AG04450 (cell line): ENCODE results near the gene MTR. TPM values are rescaled to one million over a fixed set of nuclear protein-coding genes. Genes with fewer than 3 reads are reported as not detected.

Experiments
- CTCF ChIA-PET: fragments of 300-600, 350-600 bp; formaldehyde crosslinking; extraction: SDS; loops from one replicate; lab custom pipeline; 2022; ENCODE audit warnings: antibody characterized with exemption, inconsistent platforms; lab: Charles Lee
- POLR2A ChIA-PET: fragments of 350-600 bp; formaldehyde crosslinking; extraction: SDS; loops from one replicate; lab custom pipeline; 2021; ENCODE audit warnings: antibody characterized with exemption, inconsistent platforms; lab: Yijun Ruan, JAX
- DNase-seq: peaks from one replicate; pipeline ENCODE4 v3.0.0-alpha.2; 2011; ENCODE audit warnings: low read depth, low spot score
- H3K27ac ChIP-seq: one replicate; pipeline ENCODE4 v1.5.1; 2012; ENCODE audit warnings: low read depth, low read length, control low read depth
- H3K27me3 ChIP-seq: one replicate; pipeline ENCODE4 v1.6.0; 2012; ENCODE audit warnings: low read length; ENCODE audit not compliant: control insufficient read depth, insufficient read depth
- H3K4me3 ChIP-seq: 2 replicates; pipeline ENCODE4 v1.5.1; 2011; ENCODE audit warnings: mild to moderate bottlenecking, low read depth, low read length, control low read depth
- H3K9me3 ChIP-seq: 2 replicates; pipeline ENCODE4 v1.5.1; 2012; ENCODE audit warnings: low read length; ENCODE audit not compliant: control insufficient read depth, insufficient read depth
- CTCF ChIP-seq: IDR thresholded peaks from 2 replicates; pipeline ENCODE4 v1.5.1; 2011; ENCODE audit warnings: low read depth, low read length, control low read depth, inconsistent platforms
- polyA plus RNA-seq: library from polyadenylated mRNA; depleted of rRNA; stranded (reverse); fragments of >200 nt; gene quantifications from 2 replicates; pipeline ENCODE4 v1.2.3, GENCODE V29; 2011

MTR gene
- polyA plus RNA-seq, 1 experiment: 13.0 TPM

- ChIA-PET POLR2A (no interaction called here), CTCF (no interaction called here)
- no peak overlapping the region for H3K4me3 ChIP-seq
- no peaks in the 10 kb centered on the region for H3K9me3 ChIP-seq
- TF ChIP-seq CTCF: no peak
- no peak for DNase-seq
- H3K27ac ChIP-seq: no peak overlapping the region
- no peaks in the 10 kb centered on the region for H3K27me3 ChIP-seq
Observed at GRCh38 chr1:236864996-236865817, 70.1 kb downstream of the MTR start.

DNA sequence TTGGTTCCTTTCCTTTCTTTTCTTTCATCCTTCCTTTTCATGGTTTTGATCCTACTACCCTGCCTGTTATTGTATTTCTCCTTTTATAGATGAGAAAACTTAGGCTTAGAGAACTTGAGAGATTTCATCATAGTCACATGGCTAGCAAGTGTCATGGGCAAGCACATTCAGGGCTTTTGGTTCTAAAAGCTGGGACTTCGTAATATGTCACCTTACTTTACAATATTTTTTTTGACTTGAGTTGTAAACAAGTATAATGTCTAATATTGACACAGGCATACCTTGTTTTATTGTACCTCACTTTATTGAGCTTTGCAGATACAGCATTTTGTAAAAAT, 70.7 kb downstream of the MTR start:
- Histone ChIP-seq H3K27ac (no peak overlapping the region), H3K4me3 (no peak overlapping the region), H3K9me3 (no peaks in the 10 kb centered on the region), H3K27me3 (no peaks in the 10 kb centered on the region)
- POLR2A ChIA-PET: no interaction called here
- CTCF ChIA-PET: no interaction called here
- DNase-seq: no peak
- no peak for TF ChIP-seq CTCF

DNA sequence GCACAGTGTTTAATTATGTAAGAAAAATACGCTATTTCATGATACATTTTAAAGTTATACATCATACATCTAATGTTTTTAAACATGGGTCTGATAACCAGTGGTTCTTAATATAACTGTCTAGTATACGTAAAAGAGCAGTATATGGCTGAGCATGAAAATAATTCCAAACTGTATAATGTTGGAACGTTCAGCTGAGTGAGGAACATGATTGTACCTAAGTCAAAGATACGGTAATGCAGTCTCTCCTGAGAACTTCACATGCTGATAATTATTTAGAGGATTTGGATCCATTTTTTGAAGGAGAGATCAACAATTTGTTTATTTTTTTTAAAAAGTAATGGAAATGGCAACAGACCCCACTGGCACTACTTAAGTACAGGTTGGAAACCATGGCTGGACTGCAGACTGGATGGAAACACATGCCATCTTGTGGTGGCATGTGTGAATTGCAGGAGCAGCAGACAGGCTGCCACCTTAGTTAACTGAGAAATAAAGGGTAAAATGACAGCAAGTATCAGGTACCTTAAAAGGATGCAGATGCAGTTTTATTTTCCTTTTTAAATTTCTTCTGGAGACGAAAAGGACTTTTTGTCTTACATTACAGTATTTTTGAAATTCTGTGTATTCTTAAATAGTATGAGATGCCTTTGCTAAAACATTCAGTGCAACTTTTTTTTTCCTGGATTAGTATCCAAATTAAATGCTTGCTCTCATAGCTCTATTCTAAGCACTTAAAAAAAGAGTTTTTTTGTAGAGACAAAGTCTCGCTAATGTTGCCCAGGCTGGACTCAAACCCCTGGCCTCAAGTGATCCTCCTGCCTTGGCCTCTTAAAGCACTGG, 73.8 kb downstream of the MTR start:
- peak; percentile 45 for DNase-seq
- H3K4me3 ChIP-seq: no peak overlapping the region
- peak; percentile 98 for TF ChIP-seq CTCF
- H3K27ac ChIP-seq: no peak overlapping the region
- CTCF ChIA-PET: interaction anchor here (0.7 to 3.4 kb wide), 12 partner anchors 9 to 260 kb away, joined by 3 to 13 read pairs (median 4); no protein-coding TSS in a partner anchor
- POLR2A ChIA-PET: no interaction called here
- H3K9me3 ChIP-seq: no peaks in the 10 kb centered on the region
- no peaks in the 10 kb centered on the region for H3K27me3 ChIP-seq

DNA sequence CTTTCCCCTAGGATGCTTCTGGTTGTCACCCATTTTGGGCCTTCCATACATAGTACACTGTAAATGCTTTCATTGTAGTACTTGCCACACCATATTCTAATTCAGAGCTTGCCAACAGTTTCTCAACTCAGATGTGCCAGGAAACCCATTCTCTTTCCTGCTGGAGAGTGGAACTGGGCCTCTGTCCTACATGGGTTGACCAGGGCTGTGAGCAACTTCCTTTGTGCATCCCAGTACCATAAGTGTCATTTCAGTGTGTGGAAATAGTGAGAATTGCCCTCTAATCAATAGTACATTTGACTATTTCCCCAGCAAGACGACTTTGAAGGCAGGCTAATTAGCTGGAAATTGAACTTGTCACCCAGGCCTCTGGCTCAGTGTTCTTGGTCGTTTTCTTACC, 74.8 kb downstream of the MTR start:
- no peak for TF ChIP-seq CTCF

More for the DNA sequence above, 74.8 kb downstream of the MTR start:
- ChIA-PET CTCF (interaction anchor here (0.8 to 3.4 kb wide), 6 partner anchors 14 to 261 kb away, joined by 3 to 13 read pairs (median 4); no protein-coding TSS in a partner anchor), POLR2A (no interaction called here)
- H3K4me3 ChIP-seq: no peak overlapping the region
- no peaks in the 10 kb centered on the region for H3K27me3 ChIP-seq
- H3K27ac ChIP-seq: no peak overlapping the region
- no peaks in the 10 kb centered on the region for H3K9me3 ChIP-seq
- no peak for DNase-seq
